Measurements from ENCODE around the gene SAAL1.

DNA sequence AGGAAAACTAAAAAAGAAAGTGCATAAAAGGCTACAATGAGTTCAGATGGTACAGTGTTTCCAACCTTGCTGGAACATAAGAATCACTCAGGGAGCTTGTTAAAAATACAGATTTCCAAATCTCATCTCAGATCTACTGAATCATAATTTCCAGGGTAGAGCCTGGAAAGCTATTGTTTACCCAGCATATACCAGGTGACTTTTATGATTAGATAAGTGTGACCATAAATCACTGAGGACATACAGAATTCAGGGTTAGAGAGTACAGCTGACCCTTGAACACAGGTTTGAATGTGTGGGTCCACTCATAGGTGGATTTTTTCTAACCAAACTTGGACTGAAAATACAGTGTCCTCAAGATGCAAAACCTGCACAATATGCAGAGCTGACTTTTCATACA, 11.9 kb downstream of the SAAL1 start:
- TF ChIP-seq POLR2A (IDR thresholded peaks at IDR 0.05; ENCODE audit: low read length): no peak
- no peak for TF ChIP-seq GATA1 (IDR thresholded peaks at IDR 0.05; ENCODE audit: low read depth, low read length)

Data from erythroblast (primary cell).